DMS79 treated with DMSO at 0.1 percent for 48 hours (cell line): Measurements from ENCODE around the gene MRPL39.

Source experiments
- DNase-seq: peaks from one replicate; lab custom pipeline; 2025; lab: John Stamatoyannopoulos, UW

MRPL39 gene

GRCh38 chr21:25614441-25614840, 7.2 kb upstream of the MRPL39 start:
- no peak for DNase-seq

GRCh38 chr21:25608044-25608737, 910 bp upstream of the MRPL39 start:
- DNase-seq, result peak; percentile 70

- no peak for DNase-seq
Observed at GRCh38 chr21:25589887-25590286, 17.4 kb downstream of the MRPL39 start.

- DNase-seq, result no peak
Observed at GRCh38 chr21:25586791-25587190, 20.5 kb downstream of the MRPL39 start.

- no peak for DNase-seq
Observed at GRCh38 chr21:25586326-25586725, 21.0 kb downstream of the MRPL39 start.

- DNase-seq, result no peak
Observed at GRCh38 chr21:25584833-25585676, 22.2 kb downstream of the MRPL39 start.

- no peak for DNase-seq
Observed at GRCh38 chr21:25583370-25584130, 23.7 kb downstream of the MRPL39 start.

- no peak for DNase-seq
Observed at GRCh38 chr21:25582888-25583287, 24.4 kb downstream of the MRPL39 start.

GRCh38 chr21:25582164-25582790, 25.0 kb downstream of the MRPL39 start:
- DNase-seq, result no peak

GRCh38 chr21:25581582-25581981, 25.7 kb downstream of the MRPL39 start:
- no peak for DNase-seq

- DNase-seq, result no peak
Observed at GRCh38 chr21:25580912-25581260, 26.4 kb downstream of the MRPL39 start.

GRCh38 chr21:25579226-25580013, 27.9 kb downstream of the MRPL39 start:
- no peak for DNase-seq

- DNase-seq, result no peak
Observed at GRCh38 chr21:25578056-25578961, 29.0 kb downstream of the MRPL39 start.

GRCh38 chr21:25577424-25578055, 29.7 kb downstream of the MRPL39 start:
- DNase-seq, result no peak

GRCh38 chr21:25573409-25574206, 33.7 kb downstream of the MRPL39 start:
- DNase-seq, result no peak

- no peak for DNase-seq
Observed at GRCh38 chr21:25572861-25573310, 34.4 kb downstream of the MRPL39 start.

GRCh38 chr21:25571726-25572121, 35.6 kb downstream of the MRPL39 start:
- no peak for DNase-seq

GRCh38 chr21:25569711-25570110, 37.6 kb downstream of the MRPL39 start:
- no peak for DNase-seq

- DNase-seq, result no peak
Observed at GRCh38 chr21:25569084-25569483, 38.2 kb downstream of the MRPL39 start.
